ENCODE results near the gene SRPK1. TPM values are rescaled to one million over a fixed set of nuclear protein-coding genes. Genes with fewer than 3 reads are reported as not detected.
"Not testable (repeated sequence)": the region's sequence is repeated elsewhere in the genome, so short reads cannot be mapped to it uniquely, and the experiment has no call there.

Gene SRPK1
- polyA plus RNA-seq, 1 experiment, result 41.6 TPM

- ChIA-PET POLR2A (interaction anchor here (0.6 kb wide), 1 partner anchor 388 kb away, joined by 3 read pairs; no protein-coding TSS in a partner anchor), CTCF (no interaction called here)
- TF ChIP-seq CTCF (IDR thresholded peaks at IDR 0.05; ENCODE audit: low read depth, low read length), result no peak
Observed at GRCh38 chr6:35954333-35954732, 33.4 kb upstream of the SRPK1 start.

GRCh38 chr6:35948725-35949124, 27.8 kb upstream of the SRPK1 start:
- ChIA-PET POLR2A (no interaction called here), CTCF (interaction anchor here (0.8 kb wide), 1 partner anchor 12 kb away, joined by 3 read pairs; no protein-coding TSS in a partner anchor)
- DNase-seq (ENCODE audit: low read depth, low spot score), result no peak
- no peaks in the 10 kb centered on the region for H3K9me3 ChIP-seq (ENCODE audit: control insufficient read depth, insufficient read depth, low read length)
- H3K27ac ChIP-seq (ENCODE audit: low read depth, low read length), result no peak overlapping the region
- peak; percentile 46 for TF ChIP-seq CTCF (IDR thresholded peaks at IDR 0.05; ENCODE audit: low read depth, low read length)
- H3K27me3 ChIP-seq (ENCODE audit: control insufficient read depth, insufficient read depth, low read length), result no peaks in the 10 kb centered on the region
- H3K4me3 ChIP-seq (ENCODE audit: low read depth, low read length), result no peak overlapping the region

More at GRCh38 chr6:35954333-35954732, 33.4 kb upstream of the SRPK1 start:
- Histone ChIP-seq H3K27ac (ENCODE audit: low read depth, low read length) (no peak overlapping the region), H3K9me3 (ENCODE audit: control insufficient read depth, insufficient read depth, low read length) (no peaks in the 10 kb centered on the region), H3K4me3 (ENCODE audit: low read depth, low read length) (no peak overlapping the region), H3K27me3 (ENCODE audit: control insufficient read depth, insufficient read depth, low read length) (peaks cover 7% of the 10 kb centered on the region)
- no peak for DNase-seq (ENCODE audit: low read depth, low spot score)

GRCh38 chr6:35945650-35946025, 24.7 kb upstream of the SRPK1 start:
- Histone ChIP-seq H3K27me3 (ENCODE audit: control insufficient read depth, insufficient read depth, low read length) (no peaks in the 10 kb centered on the region), H3K27ac (ENCODE audit: low read depth, low read length) (no peak overlapping the region), H3K9me3 (ENCODE audit: control insufficient read depth, insufficient read depth, low read length) (no peaks in the 10 kb centered on the region), H3K4me3 (ENCODE audit: low read depth, low read length) (no peak overlapping the region)
- DNase-seq (ENCODE audit: low read depth, low spot score), result no peak
- TF ChIP-seq CTCF (IDR thresholded peaks at IDR 0.05; ENCODE audit: low read depth, low read length), result no peak
- ChIA-PET CTCF (interaction anchor here (1.0 to 1.2 kb wide), 2 partner anchors 13 to 150 kb away, joined by 3 read pairs; no protein-coding TSS in a partner anchor), POLR2A (no interaction called here)

- peaks cover 3% of the 10 kb centered on the region for H3K27me3 ChIP-seq (ENCODE audit: control insufficient read depth, insufficient read depth, low read length)
- DNase-seq (ENCODE audit: low read depth, low spot score), result no peak
- ChIA-PET CTCF (no interaction called here), POLR2A (no interaction called here)
- no peak overlapping the region for H3K4me3 ChIP-seq (ENCODE audit: low read depth, low read length)
- TF ChIP-seq CTCF (IDR thresholded peaks at IDR 0.05; ENCODE audit: low read depth, low read length), result no peak
- no peaks in the 10 kb centered on the region for H3K9me3 ChIP-seq (ENCODE audit: control insufficient read depth, insufficient read depth, low read length)
- H3K27ac ChIP-seq (ENCODE audit: low read depth, low read length), result no peak overlapping the region
Observed at GRCh38 chr6:35943390-35943789, 22.5 kb upstream of the SRPK1 start.

- CTCF ChIA-PET, result no interaction called here
- H3K27ac ChIP-seq (ENCODE audit: low read depth, low read length), result no peak overlapping the region
Observed at GRCh38 chr6:35942355-35942754, 21.5 kb upstream of the SRPK1 start.

GRCh38 chr6:35941170-35941569, 20.3 kb upstream of the SRPK1 start:
- POLR2A ChIA-PET, result not testable (repeated sequence)

More at GRCh38 chr6:35942355-35942754, 21.5 kb upstream of the SRPK1 start:
- peaks cover 3% of the 10 kb centered on the region for H3K27me3 ChIP-seq (ENCODE audit: control insufficient read depth, insufficient read depth, low read length)
- H3K4me3 ChIP-seq (ENCODE audit: low read depth, low read length), result no peak overlapping the region
- no peaks in the 10 kb centered on the region for H3K9me3 ChIP-seq (ENCODE audit: control insufficient read depth, insufficient read depth, low read length)
- POLR2A ChIA-PET, result no interaction called here
- no peak for TF ChIP-seq CTCF (IDR thresholded peaks at IDR 0.05; ENCODE audit: low read depth, low read length)
- DNase-seq (ENCODE audit: low read depth, low spot score), result no peak

GRCh38 chr6:35940014-35940413, 19.1 kb upstream of the SRPK1 start:
- H3K27me3 ChIP-seq (ENCODE audit: control insufficient read depth, insufficient read depth, low read length); POLR2A ChIA-PET; H3K4me3 ChIP-seq (ENCODE audit: low read depth, low read length); CTCF ChIA-PET; H3K9me3 ChIP-seq (ENCODE audit: control insufficient read depth, insufficient read depth, low read length); H3K27ac ChIP-seq (ENCODE audit: low read depth, low read length); DNase-seq (ENCODE audit: low read depth, low spot score): not testable (repeated sequence)

More at GRCh38 chr6:35941170-35941569, 20.3 kb upstream of the SRPK1 start:
- H3K27ac ChIP-seq (ENCODE audit: low read depth, low read length); H3K9me3 ChIP-seq (ENCODE audit: control insufficient read depth, insufficient read depth, low read length); H3K27me3 ChIP-seq (ENCODE audit: control insufficient read depth, insufficient read depth, low read length); H3K4me3 ChIP-seq (ENCODE audit: low read depth, low read length); CTCF ChIA-PET; DNase-seq (ENCODE audit: low read depth, low spot score): not testable (repeated sequence)

- DNase-seq (ENCODE audit: low read depth, low spot score); H3K27ac ChIP-seq (ENCODE audit: low read depth, low read length); POLR2A ChIA-PET; H3K9me3 ChIP-seq (ENCODE audit: control insufficient read depth, insufficient read depth, low read length); H3K27me3 ChIP-seq (ENCODE audit: control insufficient read depth, insufficient read depth, low read length); CTCF ChIA-PET; H3K4me3 ChIP-seq (ENCODE audit: low read depth, low read length): not testable (repeated sequence)
Observed at GRCh38 chr6:35939259-35939658, 18.4 kb upstream of the SRPK1 start.

Data from AG04450 (cell line).